Natural killer cell (primary cell): ENCODE data around the gene VNN1. TPM values are rescaled to one million over a fixed set of nuclear protein-coding genes. Genes with fewer than 3 reads are reported as not detected.

Experiments used
- ATAC-seq, 3 donors: fragments of 150-1000 bp in 2 of 3; fragments of 200-7000 bp in 1 of 3; cut with Tn5 transposase; 1 replicate in 1 of 3; 2 replicates in 2 of 3; pipeline ENCODE4 v1.10.0; 2021; ENCODE audit warnings: mild to moderate bottlenecking in 2 of 3, moderate library complexity in 2 of 3
- DNase-seq, 2 donors: peaks; one replicate each; pipeline versions ENCODE4 v3.0.0 to v3.0.0-alpha.2; 2013 to 2021; ENCODE audit warnings: mixed read lengths in 1 of 2
- H3K27ac ChIP-seq: one replicate; pipeline ENCODE4 v1.5.1; 2013; ENCODE audit warnings: mild to moderate bottlenecking, low read length
- H3K27me3 ChIP-seq: one replicate; pipeline ENCODE4 v1.6.1; 2013; ENCODE audit warnings: low read length; ENCODE audit not compliant: control insufficient read depth, insufficient read depth
- H3K36me3 ChIP-seq: one replicate; pipeline ENCODE4 v1.6.1; 2013; ENCODE audit warnings: low read length; ENCODE audit not compliant: control insufficient read depth, insufficient read depth
- H3K4me1 ChIP-seq: one replicate; pipeline ENCODE4 v1.6.1; 2013; ENCODE audit warnings: low read length; ENCODE audit not compliant: control insufficient read depth, insufficient read depth
- H3K4me3 ChIP-seq: one replicate; pipeline ENCODE4 v1.5.1; 2013; ENCODE audit warnings: low read length
- H3K9me3 ChIP-seq: one replicate; pipeline ENCODE4 v1.6.1; 2013; ENCODE audit warnings: low read length; ENCODE audit not compliant: control insufficient read depth, insufficient read depth
- H3K27ac Mint-ChIP-seq, 2 donors: one replicate each; pipeline ENCODE4 v1.8.0; 2022; ENCODE audit warnings: mild to moderate bottlenecking in 2 of 2, mixed read lengths in 2 of 2, moderate library complexity in 1 of 2
- H3K27me3 Mint-ChIP-seq, 2 donors: one replicate each; pipeline ENCODE4 v1.8.0; 2022; ENCODE audit warnings: low read depth in 2 of 2, mixed read lengths in 2 of 2
- H3K36me3 Mint-ChIP-seq: one replicate; pipeline ENCODE4 v1.8.0; 2022; ENCODE audit warnings: mixed read lengths
- H3K4me1 Mint-ChIP-seq, 2 donors: one replicate each; pipeline ENCODE4 v1.8.0; 2022; ENCODE audit warnings: mixed read lengths in 2 of 2
- H3K4me3 Mint-ChIP-seq: one replicate; pipeline ENCODE4 v1.8.0; 2022; ENCODE audit warnings: mild to moderate bottlenecking, moderate library complexity, mixed read lengths
- H3K9me3 Mint-ChIP-seq, 2 donors: one replicate each; pipeline ENCODE4 v1.8.0; 2022; ENCODE audit warnings: mixed read lengths in 2 of 2
- CTCF ChIP-seq: fragments of 200-600 bp; IDR thresholded peaks from one replicate; pipeline ENCODE4 v1.8.0; 2022; ENCODE audit warnings: antibody characterized with exemption
- WGBS: methylation state at CpG from one replicate; pipeline ENCODE4 v1.1.7; 2013; ENCODE audit warnings: missing lambda C conversion rate; ENCODE audit not compliant: insufficient coverage; 5-methylcytosine and 5-hydroxymethylcytosine counted together
- intact Hi-C: fragments of 100-400 bp; cut with micrococcal nuclease; formaldehyde crosslinking; loops from one replicate; pipeline ENCODE4 v1.14.2; 2022
- total RNA-seq, 4 donors: library from RNA; stranded (reverse); fragments of 120-200 nt in 1 of 4; gene quantifications; one replicate each; pipeline versions ENCODE4 v1.2.3 to v1.2.4, GENCODE V29; 2013 to 2022

The VNN1 gene
- total RNA-seq, 3 donors from 2014 or later (not counting 1 experiment from before 2014, with no cell fraction given), result 1.1 to 1.6 TPM; not detected in 1

- Mint-ChIP-seq H3K36me3 (no peaks in the 10 kb centered on the region), H3K27ac (peak overlapping the region; percentile 70 to 71), H3K4me1 (peaks cover 25 to 35% of the 10 kb centered on the region in 2 donors), H3K4me3 (peak overlapping the region; percentile 28), H3K9me3 (no peaks in the 10 kb centered on the region), H3K27me3 (no peaks in the 10 kb centered on the region)
- DNase-seq (peak in 1 of 2 donors; percentile 3), ATAC-seq (peak in 2 of 3 donors; percentile 38 to 48)
- H3K4me3 ChIP-seq, result no peak overlapping the region
- H3K36me3 ChIP-seq, result no peaks in the 10 kb centered on the region
- H3K27me3 ChIP-seq, result no peaks in the 10 kb centered on the region
- H3K9me3 ChIP-seq, result no peaks in the 10 kb centered on the region
- no peak for TF ChIP-seq CTCF
- intact Hi-C loops, result no loop called here
- no peak overlapping the region for H3K27ac ChIP-seq
- peaks cover 17% of the 10 kb centered on the region for H3K4me1 ChIP-seq
Observed at GRCh38 chr6:132675749-132676148, 38.1 kb downstream of the VNN1 start.

- no peaks in the 10 kb centered on the region for H3K9me3 Mint-ChIP-seq
- ATAC-seq, result no peak
- no peaks in the 10 kb centered on the region for H3K36me3 ChIP-seq
- no peaks in the 10 kb centered on the region for H3K9me3 ChIP-seq
- H3K27ac ChIP-seq, result no peak overlapping the region
- no peak overlapping the region for H3K4me3 ChIP-seq
- no peaks in the 10 kb centered on the region for H3K27me3 ChIP-seq
- intact Hi-C loops, result no loop called here
- peaks cover 17% of the 10 kb centered on the region for H3K4me1 ChIP-seq
- no peak for DNase-seq
- no peaks in the 10 kb centered on the region for H3K36me3 Mint-ChIP-seq
- H3K27me3 Mint-ChIP-seq, result no peaks in the 10 kb centered on the region
- no peak for TF ChIP-seq CTCF
- H3K27ac Mint-ChIP-seq, result peak overlapping the region; percentile 70 to 71
- peak overlapping the region; percentile 6 for H3K4me3 Mint-ChIP-seq
- 93% methylated on average over 3 of the region's 3 CpGs for WGBS
- H3K4me1 Mint-ChIP-seq, result peaks cover 26 to 35% of the 10 kb centered on the region in 2 donors
Observed at GRCh38 chr6:132675002-132675401, 38.9 kb downstream of the VNN1 start.

GRCh38 chr6:132673376-132674094 is 40.3 kb downstream of the VNN1 start:
- no peaks in the 10 kb centered on the region for H3K9me3 Mint-ChIP-seq
- DNase-seq, result peak in 1 of 2 donors; percentile 6
- peaks cover 30 to 39% of the 10 kb centered on the region in 2 donors for H3K4me1 Mint-ChIP-seq
- ATAC-seq, result peak; percentile 52 to 83 (median 76)
- H3K27ac ChIP-seq, result no peak overlapping the region
- H3K9me3 ChIP-seq, result no peaks in the 10 kb centered on the region
- H3K27ac Mint-ChIP-seq, result peak overlapping the region; percentile 25 to 71
- peaks cover 0 to 3% of the 10 kb centered on the region in 2 donors for H3K27me3 Mint-ChIP-seq
- H3K4me3 Mint-ChIP-seq, result peak overlapping the region; percentile 40
- no peaks in the 10 kb centered on the region for H3K27me3 ChIP-seq
- no peak for TF ChIP-seq CTCF
- H3K4me3 ChIP-seq, result no peak overlapping the region
- 81% methylated on average over 6 of the region's 10 CpGs for WGBS
- peaks cover 20% of the 10 kb centered on the region for H3K4me1 ChIP-seq
- H3K36me3 Mint-ChIP-seq, result no peaks in the 10 kb centered on the region
- intact Hi-C loops, result no loop called here
- no peaks in the 10 kb centered on the region for H3K36me3 ChIP-seq

- Mint-ChIP-seq H3K4me1 (peaks cover 22 to 26% of the 10 kb centered on the region in 2 donors), H3K4me3 (no peak overlapping the region), H3K27me3 (peaks cover 0 to 3% of the 10 kb centered on the region in 2 donors), H3K36me3 (no peaks in the 10 kb centered on the region), H3K27ac (no peak overlapping the region), H3K9me3 (no peaks in the 10 kb centered on the region)
- intact Hi-C loops, result no loop called here
- WGBS, result 92% methylated on average over 1 of the region's 1 CpG
- no peaks in the 10 kb centered on the region for H3K9me3 ChIP-seq
- TF ChIP-seq CTCF, result no peak
- no peak overlapping the region for H3K4me3 ChIP-seq
- no peaks in the 10 kb centered on the region for H3K27me3 ChIP-seq
- no peak for DNase-seq
- no peak overlapping the region for H3K27ac ChIP-seq
- no peaks in the 10 kb centered on the region for H3K36me3 ChIP-seq
- peaks cover 11% of the 10 kb centered on the region for H3K4me1 ChIP-seq
- no peak for ATAC-seq
Observed at GRCh38 chr6:132671295-132671694, 42.6 kb downstream of the VNN1 start.
